ENCODE data around the gene CP. TPM values are rescaled to one million over a fixed set of nuclear protein-coding genes. Genes with fewer than 3 reads are reported as not detected.

CP gene
- total and polyA plus RNA-seq, 2 of the 13 experiments (the other 11 are each of a cell fraction or from before 2014, with no cell fraction given): 42.6 to 789 TPM

DNA sequence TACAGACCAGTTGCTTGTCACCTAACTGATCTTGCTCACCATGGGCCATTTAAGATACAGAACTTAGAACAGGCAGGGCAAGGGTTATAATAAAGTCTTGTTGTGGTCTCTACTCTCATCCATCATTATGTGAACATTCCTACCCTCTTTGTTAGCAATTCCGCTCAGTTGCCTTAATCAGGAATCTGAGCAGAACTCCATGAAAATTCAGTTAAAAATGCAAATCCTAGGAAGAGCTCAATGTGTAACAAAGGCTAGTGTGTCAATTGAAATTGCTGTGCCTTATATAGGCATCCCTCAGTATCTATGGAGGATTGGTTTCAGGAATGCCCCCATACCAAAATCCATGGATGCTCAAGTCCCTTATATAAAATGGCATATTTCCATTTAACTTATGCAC is 44.5 kb downstream of the CP start (continued):
- TF ChIP-seq, protein P1, sequence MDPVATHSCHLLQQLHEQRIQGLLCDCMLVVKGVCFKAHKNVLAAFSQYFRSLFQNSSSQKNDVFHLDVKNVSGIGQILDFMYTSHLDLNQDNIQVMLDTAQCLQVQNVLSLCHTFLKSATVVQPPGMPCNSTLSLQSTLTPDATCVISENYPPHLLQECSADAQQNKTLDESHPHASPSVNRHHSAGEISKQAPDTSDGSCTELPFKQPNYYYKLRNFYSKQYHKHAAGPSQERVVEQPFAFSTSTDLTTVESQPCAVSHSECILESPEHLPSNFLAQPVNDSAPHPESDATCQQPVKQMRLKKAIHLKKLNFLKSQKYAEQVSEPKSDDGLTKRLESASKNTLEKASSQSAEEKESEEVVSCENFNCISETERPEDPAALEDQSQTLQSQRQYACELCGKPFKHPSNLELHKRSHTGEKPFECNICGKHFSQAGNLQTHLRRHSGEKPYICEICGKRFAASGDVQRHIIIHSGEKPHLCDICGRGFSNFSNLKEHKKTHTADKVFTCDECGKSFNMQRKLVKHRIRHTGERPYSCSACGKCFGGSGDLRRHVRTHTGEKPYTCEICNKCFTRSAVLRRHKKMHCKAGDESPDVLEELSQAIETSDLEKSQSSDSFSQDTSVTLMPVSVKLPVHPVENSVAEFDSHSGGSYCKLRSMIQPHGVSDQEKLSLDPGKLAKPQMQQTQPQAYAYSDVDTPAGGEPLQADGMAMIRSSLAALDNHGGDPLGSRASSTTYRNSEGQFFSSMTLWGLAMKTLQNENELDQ (CRISPR knock-in tag; IDR thresholded peaks at IDR 0.05; ENCODE audit: borderline replicate concordance): no peak
- TF ChIP-seq NBN (conservative IDR thresholded peaks at IDR 0.05) (no peak), ZNF772 (CRISPR knock-in tag; IDR thresholded peaks at IDR 0.05) (no peak), ATRX (CRISPR knock-in tag; IDR thresholded peaks at IDR 0.05; ENCODE audit: borderline replicate concordance) (no peak), CBX1 (IDR thresholded peaks at IDR 0.05; ENCODE audit: low read depth) (no peak), FOSL1 (CRISPR knock-in tag; IDR thresholded peaks at IDR 0.05; ENCODE audit: borderline replicate concordance) (no peak), PHF20 (CRISPR knock-in tag; IDR thresholded peaks at IDR 0.05) (no peak)
- TF ChIP-seq, protein P2, sequence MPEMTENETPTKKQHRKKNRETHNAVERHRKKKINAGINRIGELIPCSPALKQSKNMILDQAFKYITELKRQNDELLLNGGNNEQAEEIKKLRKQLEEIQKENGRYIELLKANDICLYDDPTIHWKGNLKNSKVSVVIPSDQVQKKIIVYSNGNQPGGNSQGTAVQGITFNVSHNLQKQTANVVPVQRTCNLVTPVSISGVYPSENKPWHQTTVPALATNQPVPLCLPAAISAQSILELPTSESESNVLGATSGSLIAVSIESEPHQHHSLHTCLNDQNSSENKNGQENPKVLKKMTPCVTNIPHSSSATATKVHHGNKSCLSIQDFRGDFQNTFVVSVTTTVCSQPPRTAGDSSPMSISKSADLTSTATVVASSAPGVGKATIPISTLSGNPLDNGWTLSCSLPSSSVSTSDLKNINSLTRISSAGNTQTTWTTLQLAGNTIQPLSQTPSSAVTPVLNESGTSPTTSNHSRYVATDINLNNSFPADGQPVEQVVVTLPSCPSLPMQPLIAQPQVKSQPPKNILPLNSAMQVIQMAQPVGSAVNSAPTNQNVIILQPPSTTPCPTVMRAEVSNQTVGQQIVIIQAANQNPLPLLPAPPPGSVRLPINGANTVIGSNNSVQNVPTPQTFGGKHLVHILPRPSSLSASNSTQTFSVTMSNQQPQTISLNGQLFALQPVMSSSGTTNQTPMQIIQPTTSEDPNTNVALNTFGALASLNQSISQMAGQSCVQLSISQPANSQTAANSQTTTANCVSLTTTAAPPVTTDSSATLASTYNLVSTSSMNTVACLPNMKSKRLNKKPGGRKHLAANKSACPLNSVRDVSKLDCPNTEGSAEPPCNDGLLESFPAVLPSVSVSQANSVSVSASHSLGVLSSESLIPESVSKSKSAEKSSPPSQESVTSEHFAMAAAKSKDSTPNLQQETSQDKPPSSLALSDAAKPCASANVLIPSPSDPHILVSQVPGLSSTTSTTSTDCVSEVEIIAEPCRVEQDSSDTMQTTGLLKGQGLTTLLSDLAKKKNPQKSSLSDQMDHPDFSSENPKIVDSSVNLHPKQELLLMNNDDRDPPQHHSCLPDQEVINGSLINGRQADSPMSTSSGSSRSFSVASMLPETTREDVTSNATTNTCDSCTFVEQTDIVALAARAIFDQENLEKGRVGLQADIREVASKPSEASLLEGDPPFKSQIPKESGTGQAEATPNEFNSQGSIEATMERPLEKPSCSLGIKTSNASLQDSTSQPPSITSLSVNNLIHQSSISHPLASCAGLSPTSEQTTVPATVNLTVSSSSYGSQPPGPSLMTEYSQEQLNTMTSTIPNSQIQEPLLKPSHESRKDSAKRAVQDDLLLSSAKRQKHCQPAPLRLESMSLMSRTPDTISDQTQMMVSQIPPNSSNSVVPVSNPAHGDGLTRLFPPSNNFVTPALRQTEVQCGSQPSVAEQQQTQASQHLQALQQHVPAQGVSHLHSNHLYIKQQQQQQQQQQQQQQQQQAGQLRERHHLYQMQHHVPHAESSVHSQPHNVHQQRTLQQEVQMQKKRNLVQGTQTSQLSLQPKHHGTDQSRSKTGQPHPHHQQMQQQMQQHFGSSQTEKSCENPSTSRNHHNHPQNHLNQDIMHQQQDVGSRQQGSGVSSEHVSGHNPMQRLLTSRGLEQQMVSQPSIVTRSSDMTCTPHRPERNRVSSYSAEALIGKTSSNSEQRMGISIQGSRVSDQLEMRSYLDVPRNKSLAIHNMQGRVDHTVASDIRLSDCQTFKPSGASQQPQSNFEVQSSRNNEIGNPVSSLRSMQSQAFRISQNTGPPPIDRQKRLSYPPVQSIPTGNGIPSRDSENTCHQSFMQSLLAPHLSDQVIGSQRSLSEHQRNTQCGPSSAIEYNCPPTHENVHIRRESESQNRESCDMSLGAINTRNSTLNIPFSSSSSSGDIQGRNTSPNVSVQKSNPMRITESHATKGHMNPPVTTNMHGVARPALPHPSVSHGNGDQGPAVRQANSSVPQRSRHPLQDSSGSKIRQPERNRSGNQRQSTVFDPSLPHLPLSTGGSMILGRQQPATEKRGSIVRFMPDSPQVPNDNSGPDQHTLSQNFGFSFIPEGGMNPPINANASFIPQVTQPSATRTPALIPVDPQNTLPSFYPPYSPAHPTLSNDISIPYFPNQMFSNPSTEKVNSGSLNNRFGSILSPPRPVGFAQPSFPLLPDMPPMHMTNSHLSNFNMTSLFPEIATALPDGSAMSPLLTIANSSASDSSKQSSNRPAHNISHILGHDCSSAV (CRISPR knock-in tag; IDR thresholded peaks at IDR 0.05; ENCODE audit: borderline replicate concordance): no peak
- TF ChIP-seq, protein P3, sequence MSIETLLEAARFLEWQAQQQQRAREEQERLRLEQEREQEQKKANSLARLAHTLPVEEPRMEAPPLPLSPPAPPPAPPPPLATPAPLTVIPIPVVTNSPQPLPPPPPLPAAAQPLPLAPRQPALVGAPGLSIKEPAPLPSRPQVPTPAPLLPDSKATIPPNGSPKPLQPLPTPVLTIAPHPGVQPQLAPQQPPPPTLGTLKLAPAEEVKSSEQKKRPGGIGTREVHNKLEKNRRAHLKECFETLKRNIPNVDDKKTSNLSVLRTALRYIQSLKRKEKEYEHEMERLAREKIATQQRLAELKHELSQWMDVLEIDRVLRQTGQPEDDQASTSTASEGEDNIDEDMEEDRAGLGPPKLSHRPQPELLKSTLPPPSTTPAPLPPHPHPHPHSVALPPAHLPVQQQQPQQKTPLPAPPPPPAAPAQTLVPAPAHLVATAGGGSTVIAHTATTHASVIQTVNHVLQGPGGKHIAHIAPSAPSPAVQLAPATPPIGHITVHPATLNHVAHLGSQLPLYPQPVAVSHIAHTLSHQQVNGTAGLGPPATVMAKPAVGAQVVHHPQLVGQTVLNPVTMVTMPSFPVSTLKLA (IDR thresholded peaks at IDR 0.05): no peak

All from HepG2 (cell line).